WTC11 (cell line): ENCODE results near the gene CCT8L2. TPM values are rescaled to one million over a fixed set of nuclear protein-coding genes. Genes with fewer than 3 reads are reported as not detected.
"Not testable (repeated sequence)": the region's sequence is repeated elsewhere in the genome, so short reads cannot be mapped to it uniquely, and the experiment has no call there.

ENCODE experiments used
- ATAC-seq: fragments of 200-7000 bp; cut with Tn5 transposase; 2 replicates; pipeline ENCODE4 v1.10.0; 2021; ENCODE audit warnings: mild to moderate bottlenecking, moderate library complexity
- CTCF ChIA-PET: fragments of 300-600 bp; sonication (Branson Sonifier 250); formaldehyde crosslinking; loops from one replicate; lab custom pipeline; 2021; ENCODE audit warnings: antibody characterized with exemption; lab: Charles Lee
- POLR2A ChIA-PET: fragments of 350-600 bp; sonication (Branson Sonifier 250); formaldehyde crosslinking; loops from one replicate; lab custom pipeline; 2021; ENCODE audit warnings: antibody characterized with exemption; lab: Charles Lee
- DNase-seq: peaks from one replicate; pipeline ENCODE4 v3.0.0; 2021; ENCODE audit warnings: low spot score
- H3K27ac Mint-ChIP-seq: 2 replicates; pipeline ENCODE4 v1.8.0; 2021; ENCODE audit warnings: mixed read lengths
- H3K27me3 Mint-ChIP-seq: 2 replicates; pipeline ENCODE4 v1.8.0; 2021; ENCODE audit warnings: low read depth, mild to moderate bottlenecking, moderate library complexity, mixed read lengths
- H3K36me3 Mint-ChIP-seq: 2 replicates; pipeline ENCODE4 v1.8.0; 2021; ENCODE audit warnings: mixed read lengths
- H3K4me1 Mint-ChIP-seq: 2 replicates; pipeline ENCODE4 v1.8.0; 2022; ENCODE audit warnings: mixed read lengths
- H3K4me3 Mint-ChIP-seq: 2 replicates; pipeline ENCODE4 v1.8.0; 2021; ENCODE audit warnings: mild to moderate bottlenecking, moderate library complexity, mixed read lengths
- H3K9me3 Mint-ChIP-seq: 2 replicates; pipeline ENCODE4 v1.8.0; 2021; ENCODE audit warnings: mixed read lengths
- CBFB ChIP-seq: sonication (generic); formaldehyde crosslinking; IDR thresholded peaks from 2 replicates; pipeline ENCODE4 v1.8.1; 2022; ENCODE audit warnings: mild to moderate bottlenecking, low read depth, missing genetic modification reagents
- CDX4 ChIP-seq: fragments of 250-450 bp; sonication (Bioruptor Pico); IDR thresholded peaks from 2 replicates; pipeline ENCODE4 v1.9.0; 2021; ENCODE audit warnings: moderate library complexity, mild to moderate bottlenecking, inconsistent platforms, borderline replicate concordance
- FOXK1 ChIP-seq: sonication (generic); formaldehyde crosslinking; IDR thresholded peaks from 2 replicates; pipeline ENCODE4 v1.8.0; 2022; ENCODE audit warnings: mild to moderate bottlenecking, moderate library complexity, missing genetic modification reagents
- FOXP4 ChIP-seq: sonication (generic); formaldehyde crosslinking; IDR thresholded peaks from 2 replicates; pipeline ENCODE4 v1.8.0; 2022; ENCODE audit warnings: mild to moderate bottlenecking, missing genetic modification reagents
- GTF2I ChIP-seq: fragments of 250-450 bp; sonication (Bioruptor Pico); conservative IDR thresholded peaks from 2 replicates; pipeline ENCODE4 v1.4.0; 2021; ENCODE audit warnings: mild to moderate bottlenecking
- JAZF1 ChIP-seq: fragments of 250-450 bp; sonication (Bioruptor Pico); IDR thresholded peaks from 2 replicates; pipeline ENCODE4 v1.9.0; 2021; ENCODE audit warnings: moderate library complexity, mild to moderate bottlenecking, inconsistent platforms
- KAT7 ChIP-seq: sonication (generic); formaldehyde crosslinking; IDR thresholded peaks from 2 replicates; pipeline ENCODE4 v1.8.1; 2023; ENCODE audit warnings: missing genetic modification reagents, mild to moderate bottlenecking, borderline replicate concordance
- MAX ChIP-seq: sonication (generic); formaldehyde crosslinking; IDR thresholded peaks from 2 replicates; pipeline ENCODE4 v1.8.0; 2022; ENCODE audit warnings: mild to moderate bottlenecking, missing genetic modification reagents
- STAT6 ChIP-seq: sonication (generic); formaldehyde crosslinking; conservative IDR thresholded peaks from 2 replicates; pipeline ENCODE4 v1.8.1; 2023; ENCODE audit warnings: mild to moderate bottlenecking, low read depth, missing genetic modification reagents, moderate library complexity
- ZBTB43 ChIP-seq: sonication (generic); formaldehyde crosslinking; IDR thresholded peaks from 2 replicates; pipeline ENCODE4 v1.8.1; 2023; ENCODE audit warnings: mild to moderate bottlenecking, missing genetic modification reagents
- ZMAT4 ChIP-seq: fragments of 250-450 bp; sonication (Bioruptor Pico); IDR thresholded peaks from 2 replicates; pipeline ENCODE4 v1.9.0; 2021; ENCODE audit warnings: mild to moderate bottlenecking
- ZNF219 ChIP-seq: sonication (generic); formaldehyde crosslinking; IDR thresholded peaks from 2 replicates; pipeline ENCODE4 v1.8.0; 2023; ENCODE audit warnings: missing genetic modification reagents, mild to moderate bottlenecking, borderline replicate concordance
- ZNF263 ChIP-seq: sonication (generic); formaldehyde crosslinking; IDR thresholded peaks from 2 replicates; pipeline ENCODE4 v1.8.1; 2022; ENCODE audit warnings: low read depth, mild to moderate bottlenecking, moderate library complexity, missing genetic modification reagents
- total RNA-seq: library from RNA; stranded (reverse); gene quantifications from 3 replicates; pipeline ENCODE4 v1.2.3, GENCODE V29; 2021

CCT8L2 gene
- total RNA-seq, 1 experiment from 2014 or later, result not detected

GRCh38 chr22:16609548-16610261 lies 17.1 kb upstream of the CCT8L2 start:
- H3K27me3 Mint-ChIP-seq, result peaks cover 14% of the 10 kb centered on the region
- H3K36me3 Mint-ChIP-seq, result peaks cover 58% of the 10 kb centered on the region
- H3K27ac Mint-ChIP-seq, result no peak overlapping the region
- no peak overlapping the region for H3K4me3 Mint-ChIP-seq
- CTCF ChIA-PET, result no interaction called here
- DNase-seq (no peak), ATAC-seq (no peak)
- H3K4me1 Mint-ChIP-seq, result no peaks in the 10 kb centered on the region
- POLR2A ChIA-PET, result no interaction called here
- no peak for TF ChIP-seq GTF2I (CRISPR knock-in tag)
- no peak for TF ChIP-seq ZBTB43
- no peak for TF ChIP-seq MAX (CRISPR knock-in tag)
- no peak for TF ChIP-seq ZNF263 (CRISPR knock-in tag)
- no peak for TF ChIP-seq CBFB (CRISPR knock-in tag)
- TF ChIP-seq KAT7 (CRISPR knock-in tag), result no peak
- TF ChIP-seq JAZF1 (CRISPR knock-in tag), result no peak
- TF ChIP-seq FOXK1 (CRISPR knock-in tag), result no peak
- no peak for TF ChIP-seq STAT6 (CRISPR knock-in tag)
- no peak for TF ChIP-seq FOXP4
- TF ChIP-seq CDX4, result no peak
- TF ChIP-seq, all 79 proteins: peak for 0
- peaks cover 56% of the 10 kb centered on the region for H3K9me3 Mint-ChIP-seq

GRCh38 chr22:16608931-16609330 lies 16.3 kb upstream of the CCT8L2 start:
- H3K4me1 Mint-ChIP-seq, result no peaks in the 10 kb centered on the region
- DNase-seq, result no peak
- H3K36me3 Mint-ChIP-seq, result peaks cover 60% of the 10 kb centered on the region
- TF ChIP-seq ZMAT4 (no peak), ZNF219 (CRISPR knock-in tag) (no peak), JAZF1 (CRISPR knock-in tag) (no peak)
- H3K27me3 Mint-ChIP-seq, result peaks cover 14% of the 10 kb centered on the region
- no peak overlapping the region for H3K4me3 Mint-ChIP-seq
- CTCF ChIA-PET, result no interaction called here
- H3K9me3 Mint-ChIP-seq, result peaks cover 56% of the 10 kb centered on the region
- ATAC-seq, result no peak
- POLR2A ChIA-PET, result no interaction called here
- no peak overlapping the region for H3K27ac Mint-ChIP-seq

- H3K4me3 Mint-ChIP-seq, POLR2A ChIA-PET, CTCF ChIA-PET, H3K27ac Mint-ChIP-seq, DNase-seq, ATAC-seq, H3K4me1 Mint-ChIP-seq: not testable (repeated sequence)
- peaks cover 48% of the 10 kb centered on the region for H3K9me3 Mint-ChIP-seq
- H3K27me3 Mint-ChIP-seq, result peaks cover 11% of the 10 kb centered on the region
- peaks cover 50% of the 10 kb centered on the region for H3K36me3 Mint-ChIP-seq
Observed at GRCh38 chr22:16604257-16604998, 11.8 kb upstream of the CCT8L2 start.

- POLR2A ChIA-PET, result not testable (repeated sequence)
- Mint-ChIP-seq H3K27me3 (peaks cover 11% of the 10 kb centered on the region), H3K9me3 (peaks cover 52% of the 10 kb centered on the region)
Observed at GRCh38 chr22:16603770-16604242, 11.2 kb upstream of the CCT8L2 start.

More at GRCh38 chr22:16603770-16604242, 11.2 kb upstream of the CCT8L2 start:
- DNase-seq, CTCF ChIA-PET, ATAC-seq, H3K27ac Mint-ChIP-seq, H3K4me3 Mint-ChIP-seq, H3K4me1 Mint-ChIP-seq: not testable (repeated sequence)
- peaks cover 53% of the 10 kb centered on the region for H3K36me3 Mint-ChIP-seq
